ENCODE results near the gene PSAT1. TPM values are rescaled to one million over a fixed set of nuclear protein-coding genes. Genes with fewer than 3 reads are reported as not detected.
A peak's percentile ranks its signal among the peaks of the same experiment; 100 is the strongest.

PSAT1 gene
- polyA plus RNA-seq, 1 donor, result 4.9 TPM

- WGBS (ENCODE audit: insufficient coverage, low lambda C conversion rate), result no CpG with 5 or more reads among the region's 6 CpGs
- no peaks in the 10 kb centered on the region for H3K4me1 ChIP-seq (ENCODE audit: control insufficient read depth, insufficient read depth, low read length)
- no peaks in the 10 kb centered on the region for H3K9me3 ChIP-seq (ENCODE audit: control insufficient read depth, low read depth, low read length)
- H3K36me3 ChIP-seq (ENCODE audit: control insufficient read depth, insufficient read depth, low read length), result no peaks in the 10 kb centered on the region
- H3K27me3 ChIP-seq (ENCODE audit: control insufficient read depth, insufficient read depth, low read length), result peaks cover 6% of the 10 kb centered on the region
- H3K4me3 ChIP-seq (ENCODE audit: low read length), result no peak overlapping the region
- no peak for DNase-seq
- no peak overlapping the region for H3K27ac ChIP-seq (ENCODE audit: low read length)
Observed at GRCh38 chr9:78292026-78292425, 4.9 kb upstream of the PSAT1 start.

- DNase-seq, result no peak
Observed at GRCh38 chr9:78292716-78293497, 4.0 kb upstream of the PSAT1 start.

GRCh38 chr9:78294290-78295176 lies 2.4 kb upstream of the PSAT1 start:
- H3K27ac ChIP-seq (ENCODE audit: low read length), result no peak overlapping the region
- no peak overlapping the region for H3K4me3 ChIP-seq (ENCODE audit: low read length)
- peaks cover 9% of the 10 kb centered on the region for H3K4me1 ChIP-seq (ENCODE audit: control insufficient read depth, insufficient read depth, low read length)
- H3K36me3 ChIP-seq (ENCODE audit: control insufficient read depth, insufficient read depth, low read length), result no peaks in the 10 kb centered on the region
- no CpG with 5 or more reads among the region's 5 CpGs for WGBS (ENCODE audit: insufficient coverage, low lambda C conversion rate)
- H3K9me3 ChIP-seq (ENCODE audit: control insufficient read depth, low read depth, low read length), result no peaks in the 10 kb centered on the region
- DNase-seq, result no peak
- peaks cover 23% of the 10 kb centered on the region for H3K27me3 ChIP-seq (ENCODE audit: control insufficient read depth, insufficient read depth, low read length)

More at GRCh38 chr9:78292716-78293497, 4.0 kb upstream of the PSAT1 start:
- H3K27me3 ChIP-seq (ENCODE audit: control insufficient read depth, insufficient read depth, low read length), result peaks cover 14% of the 10 kb centered on the region
- no peaks in the 10 kb centered on the region for H3K9me3 ChIP-seq (ENCODE audit: control insufficient read depth, low read depth, low read length)
- H3K4me1 ChIP-seq (ENCODE audit: control insufficient read depth, insufficient read depth, low read length), result peaks cover 5% of the 10 kb centered on the region
- H3K27ac ChIP-seq (ENCODE audit: low read length), result no peak overlapping the region
- 89% methylated on average over 1 of the region's 9 CpGs for WGBS (ENCODE audit: insufficient coverage, low lambda C conversion rate)
- no peaks in the 10 kb centered on the region for H3K36me3 ChIP-seq (ENCODE audit: control insufficient read depth, insufficient read depth, low read length)
- H3K4me3 ChIP-seq (ENCODE audit: low read length), result no peak overlapping the region

- WGBS (ENCODE audit: insufficient coverage, low lambda C conversion rate), result no CpG with 5 or more reads among the region's 3 CpGs
- no peak for DNase-seq
- no peak overlapping the region for H3K4me3 ChIP-seq (ENCODE audit: low read length)
- peaks cover 9% of the 10 kb centered on the region for H3K4me1 ChIP-seq (ENCODE audit: control insufficient read depth, insufficient read depth, low read length)
- no peaks in the 10 kb centered on the region for H3K9me3 ChIP-seq (ENCODE audit: control insufficient read depth, low read depth, low read length)
- H3K27me3 ChIP-seq (ENCODE audit: control insufficient read depth, insufficient read depth, low read length), result peaks cover 23% of the 10 kb centered on the region
- H3K36me3 ChIP-seq (ENCODE audit: control insufficient read depth, insufficient read depth, low read length), result no peaks in the 10 kb centered on the region
- H3K27ac ChIP-seq (ENCODE audit: low read length), result no peak overlapping the region
Observed at GRCh38 chr9:78295177-78295575, 1.7 kb upstream of the PSAT1 start.

- Histone ChIP-seq H3K4me1 (ENCODE audit: control insufficient read depth, insufficient read depth, low read length) (peaks cover 9% of the 10 kb centered on the region), H3K4me3 (ENCODE audit: low read length) (no peak overlapping the region), H3K36me3 (ENCODE audit: control insufficient read depth, insufficient read depth, low read length) (no peaks in the 10 kb centered on the region), H3K27me3 (ENCODE audit: control insufficient read depth, insufficient read depth, low read length) (peaks cover 23% of the 10 kb centered on the region), H3K9me3 (ENCODE audit: control insufficient read depth, low read depth, low read length) (no peaks in the 10 kb centered on the region), H3K27ac (ENCODE audit: low read length) (no peak overlapping the region)
- DNase-seq, result no peak
- no CpG with 5 or more reads among the region's 6 CpGs for WGBS (ENCODE audit: insufficient coverage, low lambda C conversion rate)
Observed at GRCh38 chr9:78295731-78296130, 1.2 kb upstream of the PSAT1 start.

GRCh38 chr9:78296201-78296892 lies 578 bp upstream of the PSAT1 start:
- Histone ChIP-seq H3K36me3 (ENCODE audit: control insufficient read depth, insufficient read depth, low read length) (no peaks in the 10 kb centered on the region), H3K4me3 (ENCODE audit: low read length) (peak overlapping the region; percentile 62), H3K27ac (ENCODE audit: low read length) (no peak overlapping the region), H3K9me3 (ENCODE audit: control insufficient read depth, low read depth, low read length) (no peaks in the 10 kb centered on the region), H3K27me3 (ENCODE audit: control insufficient read depth, insufficient read depth, low read length) (peaks cover 23% of the 10 kb centered on the region), H3K4me1 (ENCODE audit: control insufficient read depth, insufficient read depth, low read length) (peaks cover 9% of the 10 kb centered on the region)
- DNase-seq, result peak in 1 of 2 donors; percentile 35
- WGBS (ENCODE audit: insufficient coverage, low lambda C conversion rate), result no CpG with 5 or more reads among the region's 32 CpGs

- no CpG with 5 or more reads among the region's 10 CpGs for WGBS (ENCODE audit: insufficient coverage, low lambda C conversion rate)
- H3K27ac ChIP-seq (ENCODE audit: low read length), result no peak overlapping the region
- H3K27me3 ChIP-seq (ENCODE audit: control insufficient read depth, insufficient read depth, low read length), result peaks cover 23% of the 10 kb centered on the region
- no peaks in the 10 kb centered on the region for H3K9me3 ChIP-seq (ENCODE audit: control insufficient read depth, low read depth, low read length)
- peaks cover 9% of the 10 kb centered on the region for H3K4me1 ChIP-seq (ENCODE audit: control insufficient read depth, insufficient read depth, low read length)
- DNase-seq, result no peak
- H3K4me3 ChIP-seq (ENCODE audit: low read length), result peak overlapping the region; percentile 62
- H3K36me3 ChIP-seq (ENCODE audit: control insufficient read depth, insufficient read depth, low read length), result no peaks in the 10 kb centered on the region
Observed at GRCh38 chr9:78297672-78297961, 692 bp downstream of the PSAT1 start.

GRCh38 chr9:78298046-78298765 lies 1.3 kb downstream of the PSAT1 start:
- Histone ChIP-seq H3K9me3 (ENCODE audit: control insufficient read depth, low read depth, low read length) (no peaks in the 10 kb centered on the region), H3K27ac (ENCODE audit: low read length) (no peak overlapping the region), H3K4me1 (ENCODE audit: control insufficient read depth, insufficient read depth, low read length) (peaks cover 9% of the 10 kb centered on the region), H3K36me3 (ENCODE audit: control insufficient read depth, insufficient read depth, low read length) (no peaks in the 10 kb centered on the region), H3K27me3 (ENCODE audit: control insufficient read depth, insufficient read depth, low read length) (peaks cover 23% of the 10 kb centered on the region), H3K4me3 (ENCODE audit: low read length) (peak overlapping the region; percentile 62)
- no CpG with 5 or more reads among the region's 16 CpGs for WGBS (ENCODE audit: insufficient coverage, low lambda C conversion rate)
- no peak for DNase-seq

- no peaks in the 10 kb centered on the region for H3K36me3 ChIP-seq (ENCODE audit: control insufficient read depth, insufficient read depth, low read length)
- DNase-seq, result no peak
- H3K27ac ChIP-seq (ENCODE audit: low read length), result no peak overlapping the region
- H3K9me3 ChIP-seq (ENCODE audit: control insufficient read depth, low read depth, low read length), result no peaks in the 10 kb centered on the region
- peaks cover 23% of the 10 kb centered on the region for H3K27me3 ChIP-seq (ENCODE audit: control insufficient read depth, insufficient read depth, low read length)
- H3K4me1 ChIP-seq (ENCODE audit: control insufficient read depth, insufficient read depth, low read length), result peaks cover 9% of the 10 kb centered on the region
- 100% methylated on average over 1 of the region's 6 CpGs for WGBS (ENCODE audit: insufficient coverage, low lambda C conversion rate)
- no peak overlapping the region for H3K4me3 ChIP-seq (ENCODE audit: low read length)
Observed at GRCh38 chr9:78300209-78300608, 3.3 kb downstream of the PSAT1 start.

GRCh38 chr9:78301466-78301865 lies 4.5 kb downstream of the PSAT1 start:
- 100% methylated on average over 2 of the region's 2 CpGs for WGBS (ENCODE audit: insufficient coverage, low lambda C conversion rate)
- H3K36me3 ChIP-seq (ENCODE audit: control insufficient read depth, insufficient read depth, low read length), result peaks cover 3% of the 10 kb centered on the region
- no peak overlapping the region for H3K27ac ChIP-seq (ENCODE audit: low read length)
- no peak overlapping the region for H3K4me3 ChIP-seq (ENCODE audit: low read length)
- no peak for DNase-seq
- no peaks in the 10 kb centered on the region for H3K9me3 ChIP-seq (ENCODE audit: control insufficient read depth, low read depth, low read length)
- H3K27me3 ChIP-seq (ENCODE audit: control insufficient read depth, insufficient read depth, low read length), result peaks cover 20% of the 10 kb centered on the region
- H3K4me1 ChIP-seq (ENCODE audit: control insufficient read depth, insufficient read depth, low read length), result peaks cover 9% of the 10 kb centered on the region
